NCI-H1092 treated with DMSO at 0.1 percent for 48 hours (cell line): ENCODE measurements around the gene DAAM1.

ENCODE experiments used
- DNase-seq: peaks from one replicate; lab custom pipeline; 2025; lab: John Stamatoyannopoulos, UW

The DAAM1 gene

GRCh38 chr14:59363531-59364226 lies 175.2 kb downstream of the DAAM1 start:
- DNase-seq = no peak

- DNase-seq = no peak
These were observed 181.8 kb downstream of the DAAM1 start for GRCh38 chr14:59370158-59370742.

GRCh38 chr14:59371771-59372170 lies 183.3 kb downstream of the DAAM1 start:
- no peak for DNase-seq

- no peak for DNase-seq
These were observed 185.6 kb downstream of the DAAM1 start for GRCh38 chr14:59374048-59374447.

GRCh38 chr14:59376686-59377085 lies 188.2 kb downstream of the DAAM1 start:
- DNase-seq = no peak

GRCh38 chr14:59377491-59377890 lies 189.0 kb downstream of the DAAM1 start:
- DNase-seq = no peak

- no peak for DNase-seq
These were observed 189.6 kb downstream of the DAAM1 start for GRCh38 chr14:59377991-59378601.

- DNase-seq = no peak
These were observed 201.5 kb downstream of the DAAM1 start for GRCh38 chr14:59389936-59390335.

- DNase-seq = no peak
These were observed 202.9 kb downstream of the DAAM1 start for GRCh38 chr14:59391388-59391787.

- no peak for DNase-seq
These were observed 205.8 kb downstream of the DAAM1 start for GRCh38 chr14:59394268-59394667.

- DNase-seq = no peak
These were observed 207.2 kb downstream of the DAAM1 start for GRCh38 chr14:59395672-59396071.

GRCh38 chr14:59398841-59399240 lies 210.4 kb downstream of the DAAM1 start:
- DNase-seq = no peak

GRCh38 chr14:59406454-59407245 lies 218.2 kb downstream of the DAAM1 start:
- no peak for DNase-seq

- no peak for DNase-seq
These were observed 219.0 kb downstream of the DAAM1 start for GRCh38 chr14:59407246-59408010.

GRCh38 chr14:59415836-59416602 lies 227.6 kb downstream of the DAAM1 start:
- DNase-seq = no peak

- no peak for DNase-seq
These were observed 228.8 kb downstream of the DAAM1 start for GRCh38 chr14:59417311-59417710.

- no peak for DNase-seq
These were observed 230.8 kb downstream of the DAAM1 start for GRCh38 chr14:59419303-59419702.
